Mucosa of rectum (tissue), 2 donors: ENCODE results near the gene COBL.

Experiments
- H3K27ac ChIP-seq, 2 donors: one replicate each; pipeline ENCODE4 v1.7.0; 2013; ENCODE audit warnings: inconsistent platforms in 2 of 2, low read depth in 2 of 2, low read length in 2 of 2
- H3K27me3 ChIP-seq, 2 donors: one replicate each; pipeline ENCODE4 v1.7.0; 2013; ENCODE audit warnings: low read length in 2 of 2; ENCODE audit not compliant: control insufficient read depth in 2 of 2, insufficient read depth in 2 of 2
- H3K36me3 ChIP-seq, 2 donors: one replicate each; pipeline ENCODE4 v1.7.0; 2013; ENCODE audit warnings: low read length in 2 of 2; ENCODE audit not compliant: control insufficient read depth in 2 of 2, insufficient read depth in 2 of 2
- H3K4me1 ChIP-seq, 2 donors: one replicate each; pipeline ENCODE4 v1.7.0; 2013; ENCODE audit warnings: low read length in 2 of 2, mild to moderate bottlenecking in 1 of 2; ENCODE audit not compliant: control insufficient read depth in 2 of 2, insufficient read depth in 2 of 2
- H3K4me3 ChIP-seq, 2 donors: one replicate each; pipeline ENCODE4 v1.7.0; 2013; ENCODE audit warnings: low read length in 2 of 2
- H3K9ac ChIP-seq, 2 donors: one replicate each; pipeline ENCODE4 v1.7.0; 2013; ENCODE audit warnings: low read length in 2 of 2, low read depth in 1 of 2, mild to moderate bottlenecking in 1 of 2
- H3K9me3 ChIP-seq, 2 donors: one replicate each; pipeline ENCODE4 v1.7.0; 2013; ENCODE audit warnings: low read length in 2 of 2; ENCODE audit not compliant: control insufficient read depth in 2 of 2
- donor health status: healthy.
- donor health status: Normal muscosa, but diverticular disease.

COBL gene

GRCh38 chr7:51013218-51013786 lies 303.3 kb downstream of the COBL start:
- Histone ChIP-seq H3K9me3 (no peaks in the 10 kb centered on the region), H3K27ac (no peak overlapping the region), H3K9ac (no peak overlapping the region), H3K36me3 (no peaks in the 10 kb centered on the region), H3K4me1 (no peaks in the 10 kb centered on the region), H3K27me3 (no peaks in the 10 kb centered on the region), H3K4me3 (no peak overlapping the region)

DNA sequence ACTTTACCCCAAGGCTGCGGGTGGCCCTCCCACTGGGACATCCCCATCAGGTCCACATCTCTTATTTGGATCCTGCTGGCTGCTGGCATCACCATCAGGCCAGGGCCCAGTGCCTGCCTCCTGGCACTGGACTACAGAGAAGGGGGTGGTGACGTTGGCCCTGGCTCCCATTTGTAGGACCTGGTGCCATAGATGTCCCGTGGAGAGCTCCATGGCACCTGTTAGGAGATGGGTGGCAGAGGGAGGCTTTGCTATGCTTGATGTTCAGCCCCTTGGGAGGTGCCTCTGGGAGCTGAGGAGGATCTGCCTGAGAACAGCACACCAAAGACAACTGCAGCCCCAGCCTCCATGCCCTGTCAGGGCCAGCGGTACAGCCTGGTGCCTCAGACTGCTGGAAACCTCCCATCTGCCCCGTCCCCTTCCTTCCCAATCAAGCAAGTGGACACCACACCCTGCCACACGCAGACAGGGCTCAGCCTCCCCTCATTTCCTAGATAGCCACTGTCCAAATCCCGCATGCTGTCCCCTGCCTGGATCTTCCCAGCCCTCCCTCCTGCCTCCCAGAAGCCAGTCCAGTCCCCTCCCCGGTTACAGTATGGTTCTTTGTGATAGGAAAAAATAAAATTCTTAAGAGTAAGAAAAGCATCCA lies 303.9 kb downstream of the COBL start:
- Histone ChIP-seq H3K36me3 (no peaks in the 10 kb centered on the region), H3K27me3 (no peaks in the 10 kb centered on the region), H3K27ac (no peak overlapping the region), H3K4me3 (no peak overlapping the region), H3K4me1 (no peaks in the 10 kb centered on the region), H3K9me3 (no peaks in the 10 kb centered on the region), H3K9ac (no peak overlapping the region)

DNA sequence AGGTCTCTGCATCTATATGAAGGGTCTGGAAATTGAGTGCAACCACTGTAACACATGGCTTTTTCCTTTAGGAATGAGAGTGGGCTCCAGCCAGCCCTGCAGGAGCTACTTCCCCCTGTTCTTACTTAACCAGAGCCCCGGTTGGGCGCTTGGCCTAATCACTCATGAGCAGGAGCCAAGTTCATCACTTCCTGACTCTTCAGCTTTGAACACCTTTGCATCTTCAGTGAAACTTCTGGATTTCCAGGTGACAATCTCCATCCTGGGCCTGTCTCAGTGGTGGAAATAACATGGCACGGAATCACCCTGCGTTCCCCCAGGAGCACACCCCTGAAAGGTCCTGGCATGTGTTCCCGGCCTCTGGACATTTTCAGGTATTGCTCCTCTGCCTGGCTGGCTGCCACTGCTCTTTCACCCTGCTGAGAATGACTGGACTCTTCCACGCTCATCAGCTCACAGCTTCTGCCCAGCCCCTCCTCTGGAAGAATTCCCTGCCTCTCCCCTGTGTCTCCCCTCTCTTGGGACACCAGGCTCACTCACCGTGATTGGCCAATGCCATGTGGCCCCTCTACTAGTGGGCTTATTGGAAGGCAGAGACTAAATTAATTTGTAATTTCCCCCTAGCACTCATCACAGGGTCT lies 304.8 kb downstream of the COBL start:
- Histone ChIP-seq H3K4me1 (no peaks in the 10 kb centered on the region), H3K36me3 (no peaks in the 10 kb centered on the region), H3K27me3 (no peaks in the 10 kb centered on the region), H3K9ac (no peak overlapping the region), H3K27ac (no peak overlapping the region), H3K9me3 (no peaks in the 10 kb centered on the region), H3K4me3 (no peak overlapping the region)

GRCh38 chr7:51010534-51010933 lies 306.1 kb downstream of the COBL start:
- Histone ChIP-seq H3K4me3 (no peak overlapping the region), H3K27ac (no peak overlapping the region), H3K27me3 (no peaks in the 10 kb centered on the region), H3K9me3 (no peaks in the 10 kb centered on the region), H3K36me3 (no peaks in the 10 kb centered on the region), H3K4me1 (no peaks in the 10 kb centered on the region), H3K9ac (no peak overlapping the region)

GRCh38 chr7:51009716-51010496 lies 306.7 kb downstream of the COBL start:
- Histone ChIP-seq H3K4me3 (no peak overlapping the region), H3K4me1 (no peaks in the 10 kb centered on the region), H3K9me3 (no peaks in the 10 kb centered on the region), H3K9ac (no peak overlapping the region), H3K27me3 (no peaks in the 10 kb centered on the region), H3K36me3 (no peaks in the 10 kb centered on the region), H3K27ac (no peak overlapping the region)

GRCh38 chr7:51007551-51008505 lies 308.8 kb downstream of the COBL start:
- no peaks in the 10 kb centered on the region for H3K4me1 ChIP-seq
- H3K9me3 ChIP-seq: no peaks in the 10 kb centered on the region
- no peak overlapping the region for H3K4me3 ChIP-seq
- H3K36me3 ChIP-seq: no peaks in the 10 kb centered on the region
- no peak overlapping the region for H3K9ac ChIP-seq
- no peak overlapping the region for H3K27ac ChIP-seq
- no peaks in the 10 kb centered on the region for H3K27me3 ChIP-seq

GRCh38 chr7:51006483-51007235 lies 309.9 kb downstream of the COBL start:
- Histone ChIP-seq H3K27ac (no peak overlapping the region), H3K27me3 (no peaks in the 10 kb centered on the region), H3K4me1 (no peaks in the 10 kb centered on the region), H3K9me3 (no peaks in the 10 kb centered on the region), H3K36me3 (no peaks in the 10 kb centered on the region), H3K4me3 (no peak overlapping the region), H3K9ac (no peak overlapping the region)

DNA sequence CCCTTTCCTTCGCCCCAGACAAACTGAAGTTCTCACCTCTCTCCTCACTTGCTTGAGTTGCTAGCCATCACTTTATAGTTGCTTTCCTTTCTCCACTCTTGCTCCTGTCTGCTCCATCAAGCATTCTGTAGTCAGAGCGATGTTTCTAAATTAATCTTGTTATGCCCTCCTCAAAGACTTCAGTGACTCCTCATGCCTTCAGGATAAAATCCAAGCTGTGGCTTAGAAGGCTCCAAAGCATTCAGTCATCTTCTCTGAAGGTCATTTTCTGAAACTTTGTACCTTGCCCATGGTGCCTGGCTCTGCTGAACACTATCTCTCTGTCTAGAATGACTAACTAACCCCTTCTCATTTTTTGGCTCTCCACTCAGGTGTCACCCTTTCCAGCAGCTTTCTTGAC lies 311.5 kb downstream of the COBL start:
- Histone ChIP-seq H3K4me3 (no peak overlapping the region), H3K27me3 (no peaks in the 10 kb centered on the region), H3K36me3 (no peaks in the 10 kb centered on the region), H3K4me1 (no peaks in the 10 kb centered on the region), H3K27ac (no peak overlapping the region), H3K9ac (no peak overlapping the region), H3K9me3 (no peaks in the 10 kb centered on the region)

DNA sequence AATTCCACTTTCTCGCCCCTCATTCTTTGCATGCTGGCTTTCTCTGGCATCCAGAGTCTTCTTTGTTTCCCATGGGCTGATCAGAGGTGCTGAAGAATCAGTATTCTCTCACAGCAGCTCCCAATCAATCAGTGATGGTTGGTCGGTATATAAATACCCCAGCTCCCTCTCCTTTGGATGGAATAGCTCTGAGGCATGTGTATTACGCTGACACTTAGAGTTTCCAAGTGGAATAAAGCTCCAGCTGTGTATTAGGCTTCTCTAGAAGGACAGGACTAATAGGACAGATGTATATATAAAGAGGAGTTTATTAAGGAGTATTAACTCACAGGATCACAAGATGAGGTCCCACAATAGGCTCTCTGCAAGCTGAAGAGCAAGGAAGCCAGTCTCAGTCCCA lies 315.7 kb downstream of the COBL start:
- H3K36me3 ChIP-seq: no peaks in the 10 kb centered on the region
- no peaks in the 10 kb centered on the region for H3K9me3 ChIP-seq

More for the DNA sequence above, 315.7 kb downstream of the COBL start:
- H3K4me1 ChIP-seq: no peaks in the 10 kb centered on the region
- H3K27me3 ChIP-seq: no peaks in the 10 kb centered on the region
- H3K9ac ChIP-seq: no peak overlapping the region
- no peak overlapping the region for H3K27ac ChIP-seq
- H3K4me3 ChIP-seq: no peak overlapping the region
